Stimulated activated CD8-positive, alpha-beta memory T cell treated with anti-CD3 and anti-CD28 coated beads, Interleukin-15, amount 100 ng/mL, for 4 hours (primary cell): Measurements from ENCODE around the gene MIPEP.

ENCODE experiments used
- DNase-seq, 2 donors: peaks; one replicate each; pipeline ENCODE4 v3.0.0-alpha.2; 2020; ENCODE audit warnings: low read depth in 2 of 2

MIPEP gene

DNA sequence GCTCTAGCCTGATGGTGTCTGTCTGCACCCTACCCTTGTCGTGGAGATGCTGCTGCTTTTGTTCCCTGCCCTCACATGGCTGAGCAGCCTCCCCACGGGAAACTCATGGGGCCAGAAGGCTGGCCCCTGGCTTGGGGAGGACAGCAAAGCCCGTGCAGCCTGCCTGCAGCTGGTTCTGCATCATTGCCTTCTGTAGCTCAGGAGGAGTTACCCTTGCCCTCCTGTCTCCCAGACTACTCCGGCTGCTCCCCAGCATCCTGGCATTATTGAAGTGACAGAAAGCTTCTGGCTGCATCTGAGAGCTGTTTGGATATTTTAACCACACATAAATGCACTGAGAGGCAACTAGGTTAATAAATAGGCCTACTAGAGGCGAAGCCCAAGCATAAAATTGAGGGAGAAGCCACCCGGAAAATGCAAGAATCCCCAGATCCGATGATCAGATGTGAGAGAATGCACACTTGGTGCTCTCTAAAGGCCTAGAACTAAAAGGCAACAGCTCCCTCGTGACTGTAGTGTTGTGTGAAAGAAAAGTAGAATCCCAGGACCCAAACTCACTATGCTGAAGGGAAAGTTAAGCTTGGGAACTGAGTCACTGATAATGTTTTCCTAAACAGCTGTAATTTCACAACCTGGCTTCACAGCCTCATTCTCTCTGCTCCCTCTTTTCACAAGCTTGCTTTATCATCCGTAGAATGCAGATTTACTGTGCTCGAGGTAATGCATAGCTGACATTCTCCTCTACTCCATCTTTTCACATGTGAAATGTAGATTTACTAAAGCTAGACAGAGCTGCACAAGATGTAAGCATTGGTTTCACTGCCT is 208.1 kb downstream of the MIPEP start:
- DNase-seq, result no peak
